ENCODE results near the gene NAV2. TPM values are rescaled to one million over a fixed set of nuclear protein-coding genes. Genes with fewer than 3 reads are reported as not detected.
A peak's percentile ranks its signal among the peaks of the same experiment; 100 is the strongest.

Gene NAV2
- polyA plus RNA-seq, 2 donors = 4.3 to 9.7 TPM

DNA sequence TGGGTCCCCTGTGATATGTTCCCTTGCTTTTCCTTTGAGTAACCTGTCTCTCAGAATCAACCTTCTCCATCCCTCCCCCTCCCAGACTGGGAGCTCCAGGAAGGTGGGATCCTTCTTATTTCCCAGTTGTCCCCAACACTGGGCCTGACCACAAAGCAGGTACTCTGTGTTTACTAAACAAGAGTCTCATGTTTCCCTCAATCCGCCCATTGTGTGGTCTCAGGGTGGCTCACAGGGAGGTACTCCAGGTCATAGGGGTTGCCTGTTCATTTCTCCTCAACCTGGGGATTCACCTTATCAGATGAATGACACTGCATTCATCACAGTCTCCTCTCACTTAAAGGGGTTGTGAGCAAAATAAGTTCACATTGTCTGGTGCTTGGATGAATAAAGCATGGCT, 26.4 kb upstream of the NAV2 start:
- Histone ChIP-seq H3K4me3 (ENCODE audit: low read depth in 1 of 2, low read length in 2 of 2) (no peak overlapping the region), H3K4me1 (ENCODE audit: control insufficient read depth in 2 of 2, insufficient read depth in 2 of 2, low read length in 1 of 2) (peaks cover 0 to 5% of the 10 kb centered on the region in 2 donors), H3K36me3 (ENCODE audit: control insufficient read depth in 2 of 2, insufficient read depth in 2 of 2, low read length in 1 of 2) (no peaks in the 10 kb centered on the region), H3K9me3 (ENCODE audit: control insufficient read depth in 2 of 2, insufficient read depth in 1 of 2, low read depth in 1 of 2, low read length in 1 of 2) (no peaks in the 10 kb centered on the region), H3K27me3 (ENCODE audit: control insufficient read depth in 1 of 2, insufficient read depth in 2 of 2, low read length in 2 of 2) (no peaks in the 10 kb centered on the region), H3K27ac (ENCODE audit: low read depth in 2 of 2, low read length in 1 of 2) (no peak overlapping the region)
- 77 to 91% methylated on average over 1 of the region's 1 CpG for WGBS, 2 donors

DNA sequence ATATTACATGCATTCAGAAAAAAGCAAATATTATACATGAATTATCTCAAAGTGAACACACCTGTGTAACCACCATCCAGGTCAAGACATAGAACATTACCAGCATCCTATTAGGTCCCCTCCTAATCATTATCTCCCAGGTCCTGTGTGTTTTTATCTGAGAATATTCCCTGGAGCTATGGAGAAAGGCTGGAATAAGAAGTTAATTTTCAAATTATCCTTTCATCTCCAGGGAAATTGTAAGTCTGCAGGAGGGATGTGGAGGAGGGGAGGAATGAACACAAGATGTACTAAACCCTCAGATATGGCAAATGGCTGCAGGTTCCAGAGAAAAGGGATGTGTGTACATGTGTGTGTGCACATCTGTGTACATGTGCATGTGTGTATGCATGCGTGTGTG, 25.2 kb upstream of the NAV2 start:
- Histone ChIP-seq H3K4me1 (ENCODE audit: control insufficient read depth in 2 of 2, insufficient read depth in 2 of 2, low read length in 1 of 2) (peaks cover 0 to 2% of the 10 kb centered on the region in 2 donors), H3K27me3 (ENCODE audit: control insufficient read depth in 1 of 2, insufficient read depth in 2 of 2, low read length in 2 of 2) (no peaks in the 10 kb centered on the region), H3K4me3 (ENCODE audit: low read depth in 1 of 2, low read length in 2 of 2) (no peak overlapping the region), H3K36me3 (ENCODE audit: control insufficient read depth in 2 of 2, insufficient read depth in 2 of 2, low read length in 1 of 2) (no peaks in the 10 kb centered on the region), H3K9me3 (ENCODE audit: control insufficient read depth in 2 of 2, insufficient read depth in 1 of 2, low read depth in 1 of 2, low read length in 1 of 2) (no peaks in the 10 kb centered on the region), H3K27ac (ENCODE audit: low read depth in 2 of 2, low read length in 1 of 2) (no peak overlapping the region)
- 91% methylated on average over 1 of the region's 1 CpG for WGBS, 2 donors

DNA sequence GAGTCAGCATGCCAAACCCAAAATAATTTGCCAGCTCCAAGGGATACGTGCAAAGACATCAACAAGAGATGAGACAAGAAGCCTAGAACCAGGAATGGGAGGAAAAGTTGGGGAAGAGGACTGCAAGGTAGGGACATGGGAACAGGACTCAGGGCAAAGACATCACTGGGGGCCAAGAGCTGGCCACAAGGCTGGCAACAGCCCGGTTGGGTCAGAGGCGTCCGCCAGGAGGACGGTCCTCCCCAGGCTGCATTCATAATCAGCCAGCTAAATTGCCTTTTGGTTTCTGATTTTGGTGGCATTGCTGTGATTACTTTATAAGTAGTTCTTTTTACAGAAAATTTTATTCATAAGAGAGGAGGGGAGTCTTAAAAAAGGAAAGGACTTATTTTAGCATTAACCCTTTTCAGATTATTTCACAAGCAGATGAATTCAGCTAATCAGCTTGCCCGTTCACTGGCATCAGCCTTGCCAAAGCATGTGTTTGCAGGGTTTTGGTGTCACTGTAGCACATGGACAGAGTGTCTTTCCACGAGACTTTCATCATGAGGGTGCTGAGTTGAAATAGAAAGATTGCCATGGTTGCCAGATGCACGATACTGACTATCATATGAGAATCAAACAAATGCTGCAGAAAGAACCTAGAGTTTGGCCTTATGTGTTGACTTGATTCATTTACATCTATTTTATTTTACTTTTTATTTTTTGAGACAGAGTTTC, 23.2 kb upstream of the NAV2 start:
- Histone ChIP-seq H3K4me1 (ENCODE audit: control insufficient read depth in 2 of 2, insufficient read depth in 2 of 2, low read length in 1 of 2) (no peaks in the 10 kb centered on the region), H3K36me3 (ENCODE audit: control insufficient read depth in 2 of 2, insufficient read depth in 2 of 2, low read length in 1 of 2) (no peaks in the 10 kb centered on the region), H3K4me3 (ENCODE audit: low read depth in 1 of 2, low read length in 2 of 2) (no peak overlapping the region), H3K27me3 (ENCODE audit: control insufficient read depth in 1 of 2, insufficient read depth in 2 of 2, low read length in 2 of 2) (no peaks in the 10 kb centered on the region), H3K9me3 (ENCODE audit: control insufficient read depth in 2 of 2, insufficient read depth in 1 of 2, low read depth in 1 of 2, low read length in 1 of 2) (no peaks in the 10 kb centered on the region), H3K27ac (ENCODE audit: low read depth in 2 of 2, low read length in 1 of 2) (no peak overlapping the region)
- WGBS, 2 donors = 89 to 92% methylated on average over 8 of the region's 8 CpGs

DNA sequence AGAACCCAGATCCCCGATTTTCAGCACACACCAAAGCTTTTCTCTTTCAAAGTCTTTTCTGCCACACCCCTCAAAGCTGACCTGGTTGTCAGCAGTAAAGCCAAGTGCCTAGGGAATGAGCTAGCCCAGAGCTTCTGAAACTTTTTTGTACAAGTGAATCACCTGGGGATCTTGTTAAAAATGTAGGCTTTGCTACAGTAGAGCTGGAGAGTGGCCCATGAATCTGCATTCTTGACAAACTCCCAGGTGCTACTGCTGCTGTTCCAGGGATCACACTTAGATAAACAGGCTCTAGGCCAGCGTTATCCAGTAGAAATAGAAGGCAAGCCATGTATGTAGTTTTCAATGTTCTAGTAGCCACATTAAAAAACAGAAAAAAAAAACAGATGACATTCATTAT, 21.8 kb upstream of the NAV2 start:
- no peaks in the 10 kb centered on the region for H3K4me1 ChIP-seq (ENCODE audit: control insufficient read depth in 2 of 2, insufficient read depth in 2 of 2, low read length in 1 of 2)
- no peaks in the 10 kb centered on the region for H3K27me3 ChIP-seq (ENCODE audit: control insufficient read depth in 1 of 2, insufficient read depth in 2 of 2, low read length in 2 of 2)
- H3K9me3 ChIP-seq (ENCODE audit: control insufficient read depth in 2 of 2, insufficient read depth in 1 of 2, low read depth in 1 of 2, low read length in 1 of 2) = no peaks in the 10 kb centered on the region
- no peak overlapping the region for H3K4me3 ChIP-seq (ENCODE audit: low read depth in 1 of 2, low read length in 2 of 2)
- H3K27ac ChIP-seq (ENCODE audit: low read depth in 2 of 2, low read length in 1 of 2) = peak overlapping the region; percentile 3 to 63
- H3K36me3 ChIP-seq (ENCODE audit: control insufficient read depth in 2 of 2, insufficient read depth in 2 of 2, low read length in 1 of 2) = no peaks in the 10 kb centered on the region
- WGBS, 2 donors = 59 to 61% methylated on average over 2 of the region's 2 CpGs

DNA sequence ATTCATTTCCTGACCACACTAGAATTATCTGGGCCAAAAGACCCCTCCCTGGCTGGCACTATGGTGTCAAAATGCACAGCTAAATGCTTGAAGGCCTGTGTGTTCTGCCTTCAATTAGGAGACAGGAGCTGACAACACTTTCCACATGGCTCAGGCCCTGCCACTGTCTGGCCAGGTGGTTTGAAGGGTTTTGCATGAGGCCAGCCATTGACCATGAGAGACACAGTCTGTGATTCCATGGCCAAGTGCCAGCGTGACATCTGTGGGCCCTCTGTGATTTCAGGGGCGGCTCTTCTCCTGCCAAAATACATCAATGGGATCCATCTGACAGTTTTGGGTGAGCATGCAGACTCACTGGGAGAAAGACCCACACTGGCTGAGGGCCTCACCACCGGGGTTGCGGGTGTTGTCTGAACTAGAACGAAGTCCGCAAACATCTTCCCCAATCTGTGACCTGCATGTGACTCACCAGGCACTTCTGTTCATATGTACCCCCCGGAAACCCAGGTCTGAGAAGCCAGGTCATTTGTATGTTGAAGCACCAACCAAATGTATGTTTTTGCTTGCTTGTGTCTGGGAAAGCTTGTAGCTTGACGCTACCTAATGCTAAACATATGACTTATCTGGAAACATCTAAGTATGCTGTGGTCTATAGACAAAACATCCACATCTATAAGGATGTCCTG, 20.7 kb upstream of the NAV2 start:
- no peaks in the 10 kb centered on the region for H3K9me3 ChIP-seq (ENCODE audit: control insufficient read depth in 2 of 2, insufficient read depth in 1 of 2, low read depth in 1 of 2, low read length in 1 of 2)
- no peaks in the 10 kb centered on the region for H3K36me3 ChIP-seq (ENCODE audit: control insufficient read depth in 2 of 2, insufficient read depth in 2 of 2, low read length in 1 of 2)
- no peaks in the 10 kb centered on the region for H3K4me1 ChIP-seq (ENCODE audit: control insufficient read depth in 2 of 2, insufficient read depth in 2 of 2, low read length in 1 of 2)
- 87 to 91% methylated on average over 8 of the region's 8 CpGs for WGBS, 2 donors
- H3K4me3 ChIP-seq (ENCODE audit: low read depth in 1 of 2, low read length in 2 of 2) = no peak overlapping the region
- no peaks in the 10 kb centered on the region for H3K27me3 ChIP-seq (ENCODE audit: control insufficient read depth in 1 of 2, insufficient read depth in 2 of 2, low read length in 2 of 2)
- no peak overlapping the region for H3K27ac ChIP-seq (ENCODE audit: low read depth in 2 of 2, low read length in 1 of 2)

DNA sequence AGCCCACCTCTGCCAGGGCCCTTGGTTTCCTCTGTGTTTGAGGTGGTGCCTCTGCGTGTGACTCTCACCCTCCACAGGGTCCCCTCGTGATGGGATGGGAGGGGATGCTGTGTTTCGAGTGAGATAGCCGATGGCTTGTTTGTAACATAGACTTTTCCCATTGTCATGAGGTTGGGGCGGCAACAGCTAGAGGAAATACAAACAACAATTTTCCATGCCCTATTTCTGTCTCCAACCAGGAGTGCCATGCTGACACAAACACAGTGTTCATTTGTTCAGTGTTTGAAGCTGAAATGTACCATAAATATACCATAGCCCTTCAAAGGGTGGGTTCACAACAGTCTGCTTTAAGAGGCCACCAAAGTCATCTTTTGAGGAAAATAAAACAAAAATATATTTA, 19.5 kb upstream of the NAV2 start:
- Histone ChIP-seq H3K4me1 (ENCODE audit: control insufficient read depth in 2 of 2, insufficient read depth in 2 of 2, low read length in 1 of 2) (no peaks in the 10 kb centered on the region), H3K27me3 (ENCODE audit: control insufficient read depth in 1 of 2, insufficient read depth in 2 of 2, low read length in 2 of 2) (no peaks in the 10 kb centered on the region), H3K36me3 (ENCODE audit: control insufficient read depth in 2 of 2, insufficient read depth in 2 of 2, low read length in 1 of 2) (no peaks in the 10 kb centered on the region), H3K9me3 (ENCODE audit: control insufficient read depth in 2 of 2, insufficient read depth in 1 of 2, low read depth in 1 of 2, low read length in 1 of 2) (no peaks in the 10 kb centered on the region), H3K4me3 (ENCODE audit: low read depth in 1 of 2, low read length in 2 of 2) (no peak overlapping the region), H3K27ac (ENCODE audit: low read depth in 2 of 2, low read length in 1 of 2) (no peak overlapping the region)
- WGBS, 2 donors = 81 to 83% methylated on average over 5 of the region's 5 CpGs

DNA sequence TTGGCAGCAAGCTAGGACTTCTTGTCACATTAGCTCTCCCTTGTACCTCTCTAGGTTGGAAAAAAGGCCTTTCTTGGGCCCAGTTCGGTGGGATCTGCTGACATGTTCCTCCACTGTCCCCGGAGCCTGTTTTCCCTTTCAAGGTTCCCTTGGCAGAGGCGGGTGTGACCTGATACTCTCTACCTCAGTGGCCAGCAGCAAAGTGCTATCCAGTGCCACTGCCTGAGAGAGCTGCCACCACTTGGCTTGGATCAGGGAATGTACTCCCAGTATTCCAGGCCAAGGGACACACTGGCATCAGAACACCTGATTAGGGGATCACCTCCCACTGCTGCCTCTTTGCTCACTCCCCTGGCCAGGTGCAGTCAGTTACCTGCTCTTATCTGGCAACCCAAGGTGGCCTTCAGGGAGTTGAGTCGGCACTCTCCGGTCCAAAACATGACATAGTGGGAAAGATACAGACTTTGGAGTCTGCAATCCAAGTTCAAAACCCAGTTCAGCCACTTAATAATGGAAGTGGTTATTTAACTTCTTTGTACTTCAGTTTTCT, 17.8 kb upstream of the NAV2 start:
- peaks cover 0 to 4% of the 10 kb centered on the region in 2 donors for H3K4me1 ChIP-seq (ENCODE audit: control insufficient read depth in 2 of 2, insufficient read depth in 2 of 2, low read length in 1 of 2)
- 92% methylated on average over 5 of the region's 5 CpGs for WGBS, 2 donors

DNA sequence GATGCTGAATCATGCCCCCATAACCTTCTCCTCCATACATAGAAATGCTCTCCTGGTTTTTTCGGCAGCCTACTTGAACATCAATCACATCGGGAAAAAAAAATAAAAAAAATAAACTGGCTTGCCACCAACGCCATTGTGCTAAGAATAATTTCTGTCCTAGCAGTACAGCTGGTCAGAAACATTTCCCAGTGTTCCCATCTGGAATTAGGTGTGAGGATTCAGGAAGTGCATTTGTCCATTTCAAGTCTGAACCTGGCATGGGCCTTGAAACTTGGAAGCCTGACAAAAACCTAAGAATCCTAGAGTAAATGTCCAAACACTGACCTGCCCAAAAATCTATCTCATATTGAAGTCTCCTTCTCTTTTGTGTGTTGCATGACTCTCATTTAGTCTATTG, 16.6 kb upstream of the NAV2 start:
- H3K4me1 ChIP-seq (ENCODE audit: control insufficient read depth in 2 of 2, insufficient read depth in 2 of 2, low read length in 1 of 2) = peaks cover 0 to 4% of the 10 kb centered on the region in 2 donors
- H3K27ac ChIP-seq (ENCODE audit: low read depth in 2 of 2, low read length in 1 of 2) = no peak overlapping the region
- no peaks in the 10 kb centered on the region for H3K36me3 ChIP-seq (ENCODE audit: control insufficient read depth in 2 of 2, insufficient read depth in 2 of 2, low read length in 1 of 2)
- whole genome bisulfite sequencing, 2 donors = 48 to 71% methylated on average over 3 of the region's 3 CpGs
- no peaks in the 10 kb centered on the region for H3K9me3 ChIP-seq (ENCODE audit: control insufficient read depth in 2 of 2, insufficient read depth in 1 of 2, low read depth in 1 of 2, low read length in 1 of 2)
- H3K27me3 ChIP-seq (ENCODE audit: control insufficient read depth in 1 of 2, insufficient read depth in 2 of 2, low read length in 2 of 2) = no peaks in the 10 kb centered on the region
- H3K4me3 ChIP-seq (ENCODE audit: low read depth in 1 of 2, low read length in 2 of 2) = no peak overlapping the region

More for the DNA sequence above, 17.8 kb upstream of the NAV2 start:
- H3K4me3 ChIP-seq (ENCODE audit: low read depth in 1 of 2, low read length in 2 of 2) = no peak overlapping the region
- H3K27me3 ChIP-seq (ENCODE audit: control insufficient read depth in 1 of 2, insufficient read depth in 2 of 2, low read length in 2 of 2) = no peaks in the 10 kb centered on the region
- H3K27ac ChIP-seq (ENCODE audit: low read depth in 2 of 2, low read length in 1 of 2) = no peak overlapping the region
- no peaks in the 10 kb centered on the region for H3K9me3 ChIP-seq (ENCODE audit: control insufficient read depth in 2 of 2, insufficient read depth in 1 of 2, low read depth in 1 of 2, low read length in 1 of 2)
- H3K36me3 ChIP-seq (ENCODE audit: control insufficient read depth in 2 of 2, insufficient read depth in 2 of 2, low read length in 1 of 2) = no peaks in the 10 kb centered on the region

DNA sequence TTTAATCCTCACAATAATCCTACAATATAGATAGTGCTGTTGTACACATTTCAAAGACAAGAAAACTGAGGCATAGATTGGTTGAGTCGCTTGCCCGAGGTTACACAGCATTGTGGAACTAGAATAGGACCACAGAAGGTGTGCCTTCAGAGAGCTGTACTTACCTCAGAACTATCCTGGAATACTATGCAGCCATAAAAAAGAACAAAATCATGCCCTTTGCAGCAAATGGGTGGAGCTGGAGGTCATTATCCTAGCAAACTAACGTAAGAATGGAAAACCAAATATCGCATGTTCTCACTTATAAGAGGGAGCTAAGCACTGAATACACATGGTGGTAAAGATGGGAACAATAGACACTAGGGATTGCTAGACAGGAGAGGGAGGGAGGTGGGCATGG, 15.7 kb upstream of the NAV2 start:
- Histone ChIP-seq H3K27ac (ENCODE audit: low read depth in 2 of 2, low read length in 1 of 2) (no peak overlapping the region), H3K27me3 (ENCODE audit: control insufficient read depth in 1 of 2, insufficient read depth in 2 of 2, low read length in 2 of 2) (no peaks in the 10 kb centered on the region), H3K36me3 (ENCODE audit: control insufficient read depth in 2 of 2, insufficient read depth in 2 of 2, low read length in 1 of 2) (no peaks in the 10 kb centered on the region), H3K9me3 (ENCODE audit: control insufficient read depth in 2 of 2, insufficient read depth in 1 of 2, low read depth in 1 of 2, low read length in 1 of 2) (no peaks in the 10 kb centered on the region), H3K4me3 (ENCODE audit: low read depth in 1 of 2, low read length in 2 of 2) (no peak overlapping the region), H3K4me1 (ENCODE audit: control insufficient read depth in 2 of 2, insufficient read depth in 2 of 2, low read length in 1 of 2) (peaks cover 0 to 4% of the 10 kb centered on the region in 2 donors)
- WGBS, 2 donors = 96 to 97% methylated on average over 4 of the region's 4 CpGs

All from esophagus (tissue), 2 donors.